GM06990 (cell line): Measurements from ENCODE around the gene HSDL1.

Experiments
- DNase-seq: peaks from one replicate; pipeline ENCODE4 v3.0.0-alpha.2; 2011; ENCODE audit not compliant: insufficient read length; ENCODE audit errors: extremely low read depth
- H3K27me3 ChIP-seq: replicated peaks from 2 replicates; pipeline ENCODE4 v1.6.0; 2011; ENCODE audit warnings: low read length; ENCODE audit not compliant: control insufficient read depth, insufficient read depth
- H3K36me3 ChIP-seq: 2 replicates; pipeline ENCODE4 v1.5.1; 2011; ENCODE audit warnings: low read length; ENCODE audit not compliant: control insufficient read depth, insufficient read depth
- H3K4me3 ChIP-seq: replicated peaks from 2 replicates; pipeline ENCODE4 v1.5.1; 2011; ENCODE audit warnings: low read depth, mild to moderate bottlenecking, control low read depth, low read length
- TF ChIP-seq, protein P1 (sequence below): IDR thresholded peaks from 2 replicates; pipeline ENCODE4 v1.5.1; 2011; ENCODE audit warnings: low read length, control low read depth, mild to moderate bottlenecking, inconsistent platforms; ENCODE audit not compliant: insufficient read depth, poor library complexity, severe bottlenecking

HSDL1 gene

DNA sequence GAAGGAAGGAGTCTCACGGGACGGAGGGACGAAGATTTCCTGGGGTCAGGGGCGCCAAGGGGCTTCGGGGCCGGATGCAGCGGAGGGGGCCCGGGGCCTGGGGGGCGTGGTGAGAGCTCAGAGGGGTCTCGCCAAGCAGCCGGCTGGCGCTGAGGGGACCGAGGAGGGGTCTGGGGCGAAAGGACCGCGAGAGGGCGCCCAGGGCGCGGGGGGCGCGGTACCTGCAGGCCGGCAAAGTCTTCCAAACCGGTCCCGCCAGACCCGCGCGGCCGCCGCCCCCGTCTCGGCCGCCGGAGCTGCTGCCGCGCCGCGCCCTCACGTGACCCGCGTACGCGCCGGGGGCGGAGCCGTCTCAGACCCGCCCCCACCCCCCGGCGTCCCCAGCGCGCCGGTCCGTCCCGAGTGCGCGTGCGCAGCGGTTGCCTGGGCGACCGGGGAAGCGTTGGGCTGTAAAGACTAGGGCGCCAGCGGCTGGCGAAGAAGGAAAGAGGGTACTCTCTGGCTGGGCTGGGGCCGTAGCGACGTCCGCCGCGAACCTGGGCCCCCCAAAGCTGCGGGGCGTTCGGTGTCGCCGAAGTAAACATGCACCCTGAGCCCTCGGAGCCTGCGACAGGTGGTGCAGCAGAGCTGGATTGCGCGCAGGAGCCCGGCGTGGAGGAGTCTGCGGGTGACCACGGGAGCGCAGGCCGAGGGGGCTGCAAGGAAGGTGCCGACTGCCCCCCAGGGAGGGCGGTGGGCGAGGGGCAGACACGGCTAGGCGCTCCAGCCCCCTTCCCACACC lies at the start of gene HSDL1, which contains the start of gene DNAAF1:
TSS of gene HSDL1 (minus strand) at position 319 of the 781 bp plus-strand sequence. CDS start 13,856 bp downstream, outside the sequence.
TSS of gene DNAAF1 (plus strand) at position 450 of the 781 bp plus-strand sequence. CDS start at position 583, 133 bp downstream.
- Histone ChIP-seq H3K4me3 (peak within 1 kb of the TSS; percentile 88), H3K27me3 (no peaks in the 10 kb centered on the region), H3K36me3 (no peaks in the 10 kb centered on the region)
- TF ChIP-seq, protein P1, sequence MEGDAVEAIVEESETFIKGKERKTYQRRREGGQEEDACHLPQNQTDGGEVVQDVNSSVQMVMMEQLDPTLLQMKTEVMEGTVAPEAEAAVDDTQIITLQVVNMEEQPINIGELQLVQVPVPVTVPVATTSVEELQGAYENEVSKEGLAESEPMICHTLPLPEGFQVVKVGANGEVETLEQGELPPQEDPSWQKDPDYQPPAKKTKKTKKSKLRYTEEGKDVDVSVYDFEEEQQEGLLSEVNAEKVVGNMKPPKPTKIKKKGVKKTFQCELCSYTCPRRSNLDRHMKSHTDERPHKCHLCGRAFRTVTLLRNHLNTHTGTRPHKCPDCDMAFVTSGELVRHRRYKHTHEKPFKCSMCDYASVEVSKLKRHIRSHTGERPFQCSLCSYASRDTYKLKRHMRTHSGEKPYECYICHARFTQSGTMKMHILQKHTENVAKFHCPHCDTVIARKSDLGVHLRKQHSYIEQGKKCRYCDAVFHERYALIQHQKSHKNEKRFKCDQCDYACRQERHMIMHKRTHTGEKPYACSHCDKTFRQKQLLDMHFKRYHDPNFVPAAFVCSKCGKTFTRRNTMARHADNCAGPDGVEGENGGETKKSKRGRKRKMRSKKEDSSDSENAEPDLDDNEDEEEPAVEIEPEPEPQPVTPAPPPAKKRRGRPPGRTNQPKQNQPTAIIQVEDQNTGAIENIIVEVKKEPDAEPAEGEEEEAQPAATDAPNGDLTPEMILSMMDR: peak; percentile 7
- DNase-seq: peak; percentile 92

DNA sequence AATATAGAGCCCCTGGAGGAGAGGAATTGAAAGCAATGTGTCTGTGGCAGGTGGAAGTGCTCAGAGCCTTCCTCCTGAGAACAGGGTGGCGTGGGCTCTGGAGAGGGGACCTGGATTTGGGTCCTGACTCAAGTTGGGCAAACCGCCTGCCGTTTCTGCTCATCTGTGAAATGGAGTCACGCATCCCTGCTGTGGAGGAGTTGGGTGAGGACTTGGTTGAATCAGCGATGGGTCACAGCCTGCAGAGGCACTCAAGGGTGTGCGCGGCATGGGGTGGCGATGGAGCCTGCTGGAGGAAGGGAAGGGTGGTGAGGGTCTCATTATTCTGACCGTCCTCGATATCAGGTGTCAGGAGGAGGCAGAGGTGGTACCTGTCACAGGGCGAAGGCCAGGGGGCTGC lies 49.0 kb upstream of the HSDL1 start:
- no peak for DNase-seq
- H3K27me3 ChIP-seq: no peaks in the 10 kb centered on the region
- TF ChIP-seq, protein P1: no peak
- H3K4me3 ChIP-seq: peak overlapping the region; percentile 28
- no peaks in the 10 kb centered on the region for H3K36me3 ChIP-seq

- no peaks in the 10 kb centered on the region for H3K27me3 ChIP-seq
- H3K36me3 ChIP-seq: no peaks in the 10 kb centered on the region
- no peak for DNase-seq
- H3K4me3 ChIP-seq: no peak overlapping the region
- TF ChIP-seq, protein P1: no peak
These were observed 48.5 kb upstream of the HSDL1 start for GRCh38 chr16:84193480-84193879.

GRCh38 chr16:84191466-84191865 lies 46.5 kb upstream of the HSDL1 start:
- Histone ChIP-seq H3K27me3 (no peaks in the 10 kb centered on the region), H3K36me3 (no peaks in the 10 kb centered on the region), H3K4me3 (no peak overlapping the region)
- TF ChIP-seq, protein P1: no peak
- DNase-seq: no peak

DNA sequence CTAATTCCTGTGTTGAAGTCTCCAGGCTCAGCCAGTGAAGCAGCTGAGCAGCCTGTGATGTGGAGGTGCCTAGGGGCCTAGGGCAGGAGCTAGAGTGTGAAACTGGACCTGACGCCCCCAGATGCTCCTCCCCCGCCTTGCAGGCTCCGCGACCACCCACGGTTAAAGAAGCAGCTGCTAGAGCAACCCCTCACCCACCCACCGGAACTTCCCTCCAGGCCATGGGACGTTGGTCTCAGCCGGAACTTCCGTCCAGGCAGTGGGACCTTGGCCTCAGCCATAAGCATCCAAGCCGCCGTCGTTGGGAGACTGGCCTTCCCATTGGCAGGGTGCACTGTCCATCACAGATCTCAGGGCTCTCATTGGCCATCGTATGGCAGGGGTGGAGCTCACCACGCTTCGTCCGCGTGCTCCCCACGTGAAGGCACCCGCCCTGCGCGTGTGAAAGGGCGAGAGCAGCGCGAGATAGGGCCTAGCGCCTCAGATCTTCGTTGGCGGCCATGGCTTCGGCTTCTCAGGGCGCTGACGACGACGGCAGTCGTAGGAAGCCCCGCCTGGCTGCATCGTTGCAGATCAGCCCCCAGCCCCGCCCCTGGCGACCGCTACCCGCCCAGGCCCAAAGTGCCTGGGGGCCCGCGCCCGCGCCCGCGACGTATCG lies 45.9 kb upstream of the HSDL1 start, which contains the start of gene ADAD2:
TSS of gene ADAD2 (plus strand) at position 427 of the 658 bp plus-strand sequence. CDS start at position 501, 74 bp downstream.
- no peaks in the 10 kb centered on the region for H3K27me3 ChIP-seq
- no peak within 1 kb of the TSS for H3K4me3 ChIP-seq
- TF ChIP-seq, protein P1: no peak
- no peaks in the 10 kb centered on the region for H3K36me3 ChIP-seq
- DNase-seq: no peak
